ENCODE data around the gene C5orf15. TPM values are rescaled to one million over a fixed set of nuclear protein-coding genes. Genes with fewer than 3 reads are reported as not detected.

C5orf15 gene
- total and polyA plus RNA-seq, 9 of the 15 experiments (the other 6 are each of a cell fraction or from before 2014, with no cell fraction given), result 23.3 to 50.7 (median 35.5) TPM

DNA sequence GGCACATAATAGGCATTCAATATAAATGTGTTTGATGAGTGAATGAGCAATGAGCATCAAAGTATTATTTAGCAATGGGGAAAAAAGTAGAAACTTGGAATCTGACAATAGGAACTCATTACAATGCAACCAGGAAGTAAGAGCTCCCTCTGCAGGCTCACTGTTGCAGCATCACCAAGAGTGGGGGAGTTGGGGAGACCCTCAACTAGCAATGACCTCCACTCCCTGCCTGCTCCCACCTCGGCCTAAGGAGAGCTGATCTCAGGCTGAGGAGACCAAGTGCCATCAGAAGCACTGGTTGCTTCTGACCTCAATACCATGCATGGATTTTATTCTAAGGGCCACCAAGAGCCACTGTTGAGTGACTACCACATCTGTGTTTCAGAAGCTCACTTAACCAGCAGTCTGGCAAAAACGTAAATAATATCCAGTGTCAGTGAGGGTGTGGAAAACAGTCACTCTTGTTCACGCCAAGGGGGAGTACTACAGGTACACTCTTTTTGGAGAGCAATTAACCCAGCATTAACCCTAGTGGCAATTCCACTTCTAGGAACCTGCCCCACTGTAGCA is 28.3 kb upstream of the C5orf15 start:
- in situ Hi-C loops (cut with MboI), result no loop called here
- Histone ChIP-seq H3K4me2 (ENCODE audit: insufficient read depth, low read length) (no peak overlapping the region), H3K79me2 (ENCODE audit: control insufficient read depth, insufficient read depth, low read length) (peaks cover 97% of the 10 kb centered on the region), H3K36me3 (ENCODE audit: control insufficient read depth, insufficient read depth, low read length) (peaks cover 63% of the 10 kb centered on the region), H3K27me3 (ENCODE audit: control insufficient read depth in 2 of 2, insufficient read depth in 2 of 2, low read length in 2 of 2) (no peaks in the 10 kb centered on the region), H3K9me1 (ENCODE audit: control insufficient read depth, insufficient read depth, low read length) (peaks cover 20% of the 10 kb centered on the region), H3K4me1 (replicated peaks in 1 of 2; ENCODE audit: control insufficient read depth in 2 of 2, insufficient read depth in 2 of 2, low read length in 2 of 2) (peaks cover 19 to 27% of the 10 kb centered on the region in 2 experiments), H4K20me1 (replicated peaks; ENCODE audit: control insufficient read depth, insufficient read depth, low read length) (peaks cover 74% of the 10 kb centered on the region), H3K27ac (ENCODE audit: extremely low read depth, low read depth, low read length) (peak overlapping the region; percentile 1; the same call in 1 of the 3 replicates), H3K4me3 (no peak overlapping the region), H3K9me3 (replicated peaks; ENCODE audit: control insufficient read depth, insufficient read depth, low read depth, low read length) (no peaks in the 10 kb centered on the region), H2AFZ (ENCODE audit: low read depth, low read length) (no peak overlapping the region), H3K9ac (ENCODE audit: insufficient read depth in 1 of 2, low read depth in 2 of 2, low read length in 2 of 2) (peak overlapping the region in 1 of 2 experiments; percentile 31; a peak in 1 of 4 replicates)
- BruUV-seq (replicated peaks), result no TSS peak
- DNase-seq (ENCODE audit: extremely low read depth in 1 of 4, low spot score in 3 of 4) (peak in 3 of 4 experiments; percentile 31 to 45 (median 37)), ATAC-seq (peak; percentile 64), FAIRE-seq (peak; percentile 51)
- intact Hi-C loops (cut with micrococcal nuclease), result no loop called here
- ChIA-PET POLR2A (interaction anchor here (0.6 to 1.3 kb wide), 6 partner anchors 8 to 677 kb away, joined by 3 to 6 read pairs (median 4); partner anchors contain the start of gene VDAC1), CTCF (ENCODE audit: low intra/inter-chr PET ratio) (no interaction called here)
- 20% methylated on average over 3 of the region's 3 CpGs for WGBS (ENCODE audit: insufficient coverage, low coverage, missing lambda C conversion rate)
- TF ChIP-seq, protein P1, sequence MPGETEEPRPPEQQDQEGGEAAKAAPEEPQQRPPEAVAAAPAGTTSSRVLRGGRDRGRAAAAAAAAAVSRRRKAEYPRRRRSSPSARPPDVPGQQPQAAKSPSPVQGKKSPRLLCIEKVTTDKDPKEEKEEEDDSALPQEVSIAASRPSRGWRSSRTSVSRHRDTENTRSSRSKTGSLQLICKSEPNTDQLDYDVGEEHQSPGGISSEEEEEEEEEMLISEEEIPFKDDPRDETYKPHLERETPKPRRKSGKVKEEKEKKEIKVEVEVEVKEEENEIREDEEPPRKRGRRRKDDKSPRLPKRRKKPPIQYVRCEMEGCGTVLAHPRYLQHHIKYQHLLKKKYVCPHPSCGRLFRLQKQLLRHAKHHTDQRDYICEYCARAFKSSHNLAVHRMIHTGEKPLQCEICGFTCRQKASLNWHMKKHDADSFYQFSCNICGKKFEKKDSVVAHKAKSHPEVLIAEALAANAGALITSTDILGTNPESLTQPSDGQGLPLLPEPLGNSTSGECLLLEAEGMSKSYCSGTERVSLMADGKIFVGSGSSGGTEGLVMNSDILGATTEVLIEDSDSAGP (CRISPR knock-in tag; IDR thresholded peaks at IDR 0.05), result 0 out of 2 replicates have a peak, but pooled peaks have one; percentile 18
- TF ChIP-seq, protein P2, sequence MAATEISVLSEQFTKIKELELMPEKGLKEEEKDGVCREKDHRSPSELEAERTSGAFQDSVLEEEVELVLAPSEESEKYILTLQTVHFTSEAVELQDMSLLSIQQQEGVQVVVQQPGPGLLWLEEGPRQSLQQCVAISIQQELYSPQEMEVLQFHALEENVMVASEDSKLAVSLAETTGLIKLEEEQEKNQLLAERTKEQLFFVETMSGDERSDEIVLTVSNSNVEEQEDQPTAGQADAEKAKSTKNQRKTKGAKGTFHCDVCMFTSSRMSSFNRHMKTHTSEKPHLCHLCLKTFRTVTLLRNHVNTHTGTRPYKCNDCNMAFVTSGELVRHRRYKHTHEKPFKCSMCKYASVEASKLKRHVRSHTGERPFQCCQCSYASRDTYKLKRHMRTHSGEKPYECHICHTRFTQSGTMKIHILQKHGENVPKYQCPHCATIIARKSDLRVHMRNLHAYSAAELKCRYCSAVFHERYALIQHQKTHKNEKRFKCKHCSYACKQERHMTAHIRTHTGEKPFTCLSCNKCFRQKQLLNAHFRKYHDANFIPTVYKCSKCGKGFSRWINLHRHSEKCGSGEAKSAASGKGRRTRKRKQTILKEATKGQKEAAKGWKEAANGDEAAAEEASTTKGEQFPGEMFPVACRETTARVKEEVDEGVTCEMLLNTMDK (IDR thresholded peaks at IDR 0.05; ENCODE audit: borderline replicate concordance, insufficient read depth, low read depth, low read length, poor library complexity, severe bottlenecking), result peak; percentile 71
- no peak for TF ChIP-seq RFX7 (CRISPR knock-in tag; IDR thresholded peaks at IDR 0.05)
- peak; percentile 85 for TF ChIP-seq ETV1 (tag; conservative IDR thresholded peaks at IDR 0.05; ENCODE audit: low read depth)
- TF ChIP-seq EWSR1 (IDR thresholded peaks at IDR 0.05; ENCODE audit: borderline replicate concordance, low read depth, partially characterized antibody), result no peak
- TF ChIP-seq, protein P3, sequence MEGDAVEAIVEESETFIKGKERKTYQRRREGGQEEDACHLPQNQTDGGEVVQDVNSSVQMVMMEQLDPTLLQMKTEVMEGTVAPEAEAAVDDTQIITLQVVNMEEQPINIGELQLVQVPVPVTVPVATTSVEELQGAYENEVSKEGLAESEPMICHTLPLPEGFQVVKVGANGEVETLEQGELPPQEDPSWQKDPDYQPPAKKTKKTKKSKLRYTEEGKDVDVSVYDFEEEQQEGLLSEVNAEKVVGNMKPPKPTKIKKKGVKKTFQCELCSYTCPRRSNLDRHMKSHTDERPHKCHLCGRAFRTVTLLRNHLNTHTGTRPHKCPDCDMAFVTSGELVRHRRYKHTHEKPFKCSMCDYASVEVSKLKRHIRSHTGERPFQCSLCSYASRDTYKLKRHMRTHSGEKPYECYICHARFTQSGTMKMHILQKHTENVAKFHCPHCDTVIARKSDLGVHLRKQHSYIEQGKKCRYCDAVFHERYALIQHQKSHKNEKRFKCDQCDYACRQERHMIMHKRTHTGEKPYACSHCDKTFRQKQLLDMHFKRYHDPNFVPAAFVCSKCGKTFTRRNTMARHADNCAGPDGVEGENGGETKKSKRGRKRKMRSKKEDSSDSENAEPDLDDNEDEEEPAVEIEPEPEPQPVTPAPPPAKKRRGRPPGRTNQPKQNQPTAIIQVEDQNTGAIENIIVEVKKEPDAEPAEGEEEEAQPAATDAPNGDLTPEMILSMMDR (IDR thresholded peaks at IDR 0.05 in 2 of 3, conservative IDR thresholded peaks at IDR 0.05 in 1 of 3; ENCODE audit: insufficient read depth in 2 of 3, low read depth in 1 of 3, low read length in 3 of 3), result peak; percentile 58 to 79 (median 68)
- TF ChIP-seq ZBTB7A (IDR thresholded peaks at IDR 0.05; ENCODE audit: borderline replicate concordance, control insufficient read depth, low read depth, low read length), result peak; percentile 97
- TF ChIP-seq KLF16 (IDR thresholded peaks at IDR 0.05), result peak; percentile 44; the same call in 1 of the 2 replicates
- TF ChIP-seq, protein P4, sequence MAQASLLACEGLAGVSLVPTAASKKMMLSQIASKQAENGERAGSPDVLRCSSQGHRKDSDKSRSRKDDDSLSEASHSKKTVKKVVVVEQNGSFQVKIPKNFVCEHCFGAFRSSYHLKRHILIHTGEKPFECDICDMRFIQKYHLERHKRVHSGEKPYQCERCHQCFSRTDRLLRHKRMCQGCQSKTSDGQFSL (CRISPR knock-in tag; IDR thresholded peaks at IDR 0.05), result peak; percentile 76
- TF ChIP-seq, protein P4 (tag; IDR thresholded peaks at IDR 0.05), result no peak
- peak; percentile 67 for TF ChIP-seq ELF1 (tag; IDR thresholded peaks at IDR 0.05)

Measured in K562 (cell line).